Activated naive CD8-positive, alpha-beta T cell treated with anti-CD3 and anti-CD28 coated beads for 36 hours (primary cell): ENCODE data around the gene JMJD1C. TPM values are rescaled to one million over a fixed set of nuclear protein-coding genes. Genes with fewer than 3 reads are reported as not detected.

Source experiments
- DNase-seq: peaks from one replicate; pipeline ENCODE4 v3.0.0; 2021
- H3K27ac Mint-ChIP-seq: one replicate; pipeline ENCODE4 v1.8.0; 2022; ENCODE audit warnings: mild to moderate bottlenecking, moderate library complexity, mixed read lengths
- H3K27me3 Mint-ChIP-seq: one replicate; pipeline ENCODE4 v1.8.0; 2022; ENCODE audit warnings: mild to moderate bottlenecking, mixed read lengths
- H3K36me3 Mint-ChIP-seq: one replicate; pipeline ENCODE4 v1.8.0; 2021; ENCODE audit warnings: mild to moderate bottlenecking, mixed read lengths
- H3K4me1 Mint-ChIP-seq: one replicate; pipeline ENCODE4 v1.8.0; 2021; ENCODE audit warnings: mixed read lengths
- H3K4me3 Mint-ChIP-seq: one replicate; pipeline ENCODE4 v1.8.0; 2022; ENCODE audit warnings: mild to moderate bottlenecking, moderate library complexity, mixed read lengths
- H3K9me3 Mint-ChIP-seq: one replicate; pipeline ENCODE4 v1.8.0; 2022; ENCODE audit warnings: mixed read lengths
- total RNA-seq, 2 experiments: library from RNA; stranded (reverse); gene quantifications; one replicate each; pipeline ENCODE4 v1.2.3, GENCODE V29; 2021

Gene JMJD1C
- total RNA-seq, 2 experiments from 2014 or later, result 48.4 to 52.0 TPM

DNA sequence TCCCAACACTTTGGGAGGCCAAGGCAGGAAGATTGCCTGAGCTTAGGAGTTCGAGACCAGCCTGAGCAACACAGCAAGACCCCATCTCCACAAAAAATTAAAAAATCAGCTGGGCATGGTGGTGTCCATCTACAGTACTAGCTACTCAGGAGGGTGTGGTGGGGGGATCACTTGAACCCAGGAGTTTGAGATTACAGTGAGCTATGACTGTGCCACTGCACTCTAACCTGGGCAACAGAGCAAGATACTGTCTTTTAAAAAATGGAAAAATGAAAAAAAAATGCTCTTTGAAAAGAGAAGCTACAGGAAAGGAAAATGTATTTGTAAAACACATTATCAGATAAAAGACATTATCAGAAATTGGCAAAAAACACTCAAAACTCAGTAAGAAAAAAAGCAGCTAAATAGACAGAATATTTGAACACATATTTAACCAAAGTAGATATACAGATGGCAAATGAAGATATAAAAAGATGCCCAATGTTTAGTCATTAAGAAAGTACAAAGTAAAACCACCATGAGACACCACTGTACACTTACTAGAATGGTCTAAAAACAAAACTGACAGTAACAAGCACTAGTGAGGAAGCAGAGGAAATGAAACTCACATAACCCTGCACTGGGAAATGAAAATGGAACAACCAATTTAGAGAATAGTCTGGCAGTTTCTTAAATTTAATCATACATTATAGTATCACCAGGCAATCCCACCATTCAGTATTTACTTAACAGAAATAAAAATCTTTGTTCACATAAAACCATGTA lies 292.1 kb downstream of the JMJD1C start:
- peak overlapping the region; percentile 29 for H3K4me3 Mint-ChIP-seq
- peaks cover 73% of the 10 kb centered on the region for H3K4me1 Mint-ChIP-seq
- H3K27me3 Mint-ChIP-seq, result no peaks in the 10 kb centered on the region
- DNase-seq, result no peak
- H3K27ac Mint-ChIP-seq, result peak overlapping the region; percentile 95
- H3K36me3 Mint-ChIP-seq, result peaks cover 56% of the 10 kb centered on the region
- peaks cover 8% of the 10 kb centered on the region for H3K9me3 Mint-ChIP-seq

GRCh38 chr10:63171926-63172325 lies 293.9 kb downstream of the JMJD1C start:
- DNase-seq, result no peak
- peaks cover 53% of the 10 kb centered on the region for H3K36me3 Mint-ChIP-seq
- H3K27ac Mint-ChIP-seq, result peak overlapping the region; percentile 86
- H3K9me3 Mint-ChIP-seq, result peaks cover 8% of the 10 kb centered on the region
- H3K4me1 Mint-ChIP-seq, result peaks cover 67% of the 10 kb centered on the region
- no peaks in the 10 kb centered on the region for H3K27me3 Mint-ChIP-seq
- no peak overlapping the region for H3K4me3 Mint-ChIP-seq

GRCh38 chr10:63171255-63171855 lies 294.4 kb downstream of the JMJD1C start:
- H3K4me1 Mint-ChIP-seq, result peaks cover 64% of the 10 kb centered on the region
- no peak for DNase-seq
- no peaks in the 10 kb centered on the region for H3K27me3 Mint-ChIP-seq
- H3K36me3 Mint-ChIP-seq, result peaks cover 50% of the 10 kb centered on the region
- H3K27ac Mint-ChIP-seq, result peak overlapping the region; percentile 86
- no peak overlapping the region for H3K4me3 Mint-ChIP-seq
- H3K9me3 Mint-ChIP-seq, result peaks cover 8% of the 10 kb centered on the region

- H3K27ac Mint-ChIP-seq, result peak overlapping the region; percentile 85
- H3K27me3 Mint-ChIP-seq, result no peaks in the 10 kb centered on the region
- H3K4me3 Mint-ChIP-seq, result no peak overlapping the region
- H3K9me3 Mint-ChIP-seq, result peaks cover 8% of the 10 kb centered on the region
- DNase-seq, result no peak
- H3K36me3 Mint-ChIP-seq, result peaks cover 47% of the 10 kb centered on the region
- peaks cover 60% of the 10 kb centered on the region for H3K4me1 Mint-ChIP-seq
Measured at GRCh38 chr10:63169624-63170023, 296.2 kb downstream of the JMJD1C start.

GRCh38 chr10:63168821-63169462 lies 296.8 kb downstream of the JMJD1C start:
- Mint-ChIP-seq H3K27me3 (no peaks in the 10 kb centered on the region), H3K9me3 (peaks cover 8% of the 10 kb centered on the region), H3K4me3 (no peak overlapping the region), H3K27ac (peak overlapping the region; percentile 85), H3K4me1 (peaks cover 53% of the 10 kb centered on the region), H3K36me3 (peaks cover 43% of the 10 kb centered on the region)
- DNase-seq, result no peak

DNA sequence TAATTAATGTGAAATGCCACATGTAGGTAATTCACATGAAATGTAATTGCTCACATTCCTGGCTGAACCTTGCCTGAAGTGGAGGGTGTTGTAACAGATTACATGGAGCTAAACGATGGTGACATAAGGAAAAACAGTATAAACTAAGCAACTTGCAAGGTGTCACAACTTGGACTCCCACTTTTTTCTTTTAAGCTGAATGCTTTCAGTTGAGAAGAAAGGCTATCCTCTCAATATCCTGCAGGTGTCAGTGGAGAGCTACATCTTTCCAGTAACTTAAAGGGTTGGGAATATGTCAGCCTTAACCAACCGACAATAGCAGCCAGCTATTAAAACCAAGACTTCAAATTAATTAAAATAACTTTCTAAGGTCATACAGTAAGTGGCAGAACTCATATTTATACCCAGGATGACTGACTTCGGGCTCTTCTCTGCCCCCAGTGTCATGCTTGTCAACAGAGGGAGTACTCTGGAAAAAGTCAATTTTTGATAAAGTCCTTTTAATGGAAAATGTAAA lies 299.0 kb downstream of the JMJD1C start:
- Mint-ChIP-seq H3K4me1 (peaks cover 33% of the 10 kb centered on the region), H3K4me3 (no peak overlapping the region), H3K27ac (no peak overlapping the region), H3K9me3 (no peaks in the 10 kb centered on the region), H3K27me3 (no peaks in the 10 kb centered on the region), H3K36me3 (peaks cover 27% of the 10 kb centered on the region)
- DNase-seq, result no peak

DNA sequence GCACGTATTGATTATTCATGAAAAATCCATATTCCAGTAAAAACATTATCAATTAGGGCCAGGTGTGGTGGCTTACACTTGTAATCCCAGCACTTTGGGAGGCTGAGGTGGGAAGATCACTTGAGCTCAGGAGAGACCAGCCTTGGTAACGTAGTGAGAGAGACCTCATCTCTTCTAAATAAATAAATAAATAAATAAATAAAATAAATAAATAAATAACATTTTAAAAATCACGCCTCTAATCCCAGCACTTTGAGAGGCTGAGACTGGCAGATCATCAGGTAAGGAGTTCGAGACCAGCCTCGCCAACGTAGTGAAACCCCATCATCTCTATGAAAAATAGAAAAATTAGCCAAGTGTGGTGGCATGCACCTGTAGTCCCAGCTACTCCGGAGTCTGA lies 300.5 kb downstream of the JMJD1C start:
- Mint-ChIP-seq H3K4me1 (peaks cover 24% of the 10 kb centered on the region), H3K9me3 (no peaks in the 10 kb centered on the region), H3K27ac (no peak overlapping the region), H3K4me3 (no peak overlapping the region), H3K36me3 (peaks cover 17% of the 10 kb centered on the region), H3K27me3 (no peaks in the 10 kb centered on the region)
- no peak for DNase-seq

- Mint-ChIP-seq H3K27ac (no peak overlapping the region), H3K4me3 (no peak overlapping the region)
Measured at GRCh38 chr10:63164166-63164623, 301.6 kb downstream of the JMJD1C start.

DNA sequence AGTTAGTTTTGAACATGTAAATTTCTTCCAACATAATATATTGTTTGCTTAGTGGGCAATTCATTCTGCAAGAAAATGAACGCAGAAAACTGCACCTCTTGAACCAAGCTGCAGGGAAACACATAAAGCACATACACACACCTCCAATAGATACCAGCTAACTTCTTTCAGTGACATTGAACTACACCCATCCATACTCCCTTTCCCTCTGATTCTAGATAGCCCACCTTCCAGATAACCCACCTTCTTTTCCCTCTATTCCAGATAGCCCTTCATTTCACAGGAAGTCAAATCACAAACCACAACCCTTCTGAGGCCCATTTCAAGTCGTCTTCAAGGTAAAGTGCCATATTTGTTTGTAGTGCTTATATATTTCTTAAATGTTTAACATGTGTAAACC lies 304.2 kb downstream of the JMJD1C start:
- H3K27me3 Mint-ChIP-seq, result no peaks in the 10 kb centered on the region
- no peaks in the 10 kb centered on the region for H3K9me3 Mint-ChIP-seq
- H3K27ac Mint-ChIP-seq, result no peak overlapping the region
- H3K4me3 Mint-ChIP-seq, result no peak overlapping the region
- no peak for DNase-seq
- H3K4me1 Mint-ChIP-seq, result peaks cover 6% of the 10 kb centered on the region
- peaks cover 3% of the 10 kb centered on the region for H3K36me3 Mint-ChIP-seq

More at GRCh38 chr10:63164166-63164623, 301.6 kb downstream of the JMJD1C start:
- Mint-ChIP-seq H3K9me3 (no peaks in the 10 kb centered on the region), H3K27me3 (no peaks in the 10 kb centered on the region), H3K4me1 (peaks cover 16% of the 10 kb centered on the region), H3K36me3 (peaks cover 12% of the 10 kb centered on the region)
- no peak for DNase-seq

DNA sequence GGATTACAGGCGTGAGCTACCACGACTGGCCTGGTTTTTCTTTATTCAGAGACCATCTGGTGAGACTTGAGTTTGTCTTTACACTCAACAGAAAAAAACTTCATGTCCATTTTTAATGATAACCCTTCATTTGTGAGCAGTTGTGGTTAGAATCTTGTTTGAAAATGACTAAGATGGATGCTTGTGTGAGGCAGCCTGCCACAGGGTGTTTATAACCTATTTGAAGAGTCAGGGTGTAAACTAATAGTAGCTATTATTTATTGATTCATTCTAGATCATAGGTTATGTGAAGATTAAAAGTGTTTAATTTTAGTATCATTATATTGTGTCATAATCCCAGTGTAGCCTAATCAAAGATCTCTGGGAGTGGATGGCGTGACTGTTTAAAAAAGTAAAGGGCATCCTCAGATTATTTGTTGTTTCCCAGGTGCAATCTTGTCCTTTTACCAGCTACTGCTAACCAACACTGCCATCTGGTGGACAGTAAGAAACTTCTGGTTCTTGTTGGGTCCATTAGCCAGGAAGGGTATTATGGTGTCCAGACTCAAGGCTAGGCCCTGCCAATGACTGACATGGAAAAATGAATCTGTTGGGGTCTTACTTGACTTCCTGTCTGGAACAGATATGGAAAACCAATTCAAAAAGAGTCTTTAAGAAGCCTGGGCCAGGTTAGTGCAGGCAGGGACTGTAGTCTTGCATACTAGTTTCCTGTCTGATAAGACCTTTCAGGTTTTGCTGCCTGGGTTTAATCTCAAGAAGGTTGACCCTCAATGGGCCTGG lies 307.7 kb downstream of the JMJD1C start:
- no peak overlapping the region for H3K27ac Mint-ChIP-seq
- peaks cover 9% of the 10 kb centered on the region for H3K36me3 Mint-ChIP-seq
- peak; percentile 34 for DNase-seq
- peaks cover 6% of the 10 kb centered on the region for H3K4me1 Mint-ChIP-seq
- no peaks in the 10 kb centered on the region for H3K27me3 Mint-ChIP-seq
- no peaks in the 10 kb centered on the region for H3K9me3 Mint-ChIP-seq
- no peak overlapping the region for H3K4me3 Mint-ChIP-seq

DNA sequence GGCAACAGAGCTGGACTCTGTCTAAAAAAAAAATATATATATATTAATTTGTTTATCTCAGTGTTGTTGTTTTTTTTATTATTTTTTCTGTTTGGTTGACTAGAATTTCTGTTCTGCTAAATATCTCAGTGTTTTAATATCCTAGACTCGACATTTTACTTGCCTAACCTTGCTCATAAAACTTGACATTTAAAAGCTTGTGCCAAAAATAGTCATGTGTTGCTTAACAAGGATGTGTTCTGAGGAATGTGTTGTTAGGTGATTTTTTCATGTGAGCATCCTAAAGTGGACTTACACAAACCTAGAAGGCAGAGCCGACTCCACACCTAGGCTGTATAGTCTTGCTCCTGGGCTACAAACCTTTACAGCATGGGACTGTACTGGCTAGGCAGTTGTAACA lies 309.5 kb downstream of the JMJD1C start:
- no peaks in the 10 kb centered on the region for H3K27me3 Mint-ChIP-seq
- no peaks in the 10 kb centered on the region for H3K9me3 Mint-ChIP-seq
- no peak for DNase-seq
- H3K4me3 Mint-ChIP-seq, result no peak overlapping the region
- peaks cover 13% of the 10 kb centered on the region for H3K36me3 Mint-ChIP-seq
- H3K27ac Mint-ChIP-seq, result no peak overlapping the region
- peaks cover 4% of the 10 kb centered on the region for H3K4me1 Mint-ChIP-seq

- H3K36me3 Mint-ChIP-seq, result peaks cover 13% of the 10 kb centered on the region
- no peak for DNase-seq
- H3K9me3 Mint-ChIP-seq, result no peaks in the 10 kb centered on the region
- H3K27me3 Mint-ChIP-seq, result no peaks in the 10 kb centered on the region
- H3K4me1 Mint-ChIP-seq, result peaks cover 1% of the 10 kb centered on the region
- no peak overlapping the region for H3K4me3 Mint-ChIP-seq
- H3K27ac Mint-ChIP-seq, result no peak overlapping the region
Measured at GRCh38 chr10:63155388-63156020, 310.3 kb downstream of the JMJD1C start.

- Mint-ChIP-seq H3K27ac (no peak overlapping the region), H3K4me3 (no peak overlapping the region), H3K36me3 (peaks cover 13% of the 10 kb centered on the region), H3K9me3 (no peaks in the 10 kb centered on the region), H3K4me1 (no peaks in the 10 kb centered on the region), H3K27me3 (no peaks in the 10 kb centered on the region)
- DNase-seq, result no peak
Measured at GRCh38 chr10:63154546-63155387, 311.0 kb downstream of the JMJD1C start.
